Measurements from ENCODE around the gene FBXO27.

- TF ChIP-seq EZH2 (IDR thresholded peaks at IDR 0.05; ENCODE audit: low read depth) (no peak), CTCF (conservative IDR thresholded peaks at IDR 0.05) (no peak)
Observed at GRCh38 chr19:39078436-39079200, 46.3 kb upstream of the FBXO27 start.

Measured in PC-9 (cell line).